Heart left ventricle (tissue), 13 donors: ENCODE results near the gene ACTR1B.

Source experiments
- CTCF ChIP-seq, 12 donors: fragments of 200-600 bp; sonication (generic) in 4 of 12; IDR thresholded peaks; one replicate each; pipeline versions ENCODE4 v1.5.0 to v1.8.0; 2018 to 2022; ENCODE audit warnings: antibody characterized with exemption in 12 of 12, mild to moderate bottlenecking in 5 of 12
- POLR2A ChIP-seq, 2 donors: fragments of 450-650 bp; IDR thresholded peaks; one replicate each; pipeline ENCODE4 v1.6.1; 2017; ENCODE audit warnings: antibody characterized with exemption in 2 of 2, mild to moderate bottlenecking in 2 of 2, moderate library complexity in 2 of 2
- donor health status: ischemic (EF 13 %, LVEDD 7.1; RV severe dilation, severe dysfunction).
- donor health status: DM: no; HTN: yes; CAD: no.
- donor health status: DM: no; HTN: no; CAD: no.
- donor health status: ischemic (EF 25% LVEDD 6.9; RV normal size, moderate dysfunction).
- donor health status: ischemic (EF 25% LVEDD 5.7; RV mildly dilated, moderate dysfunction).
- donor health status: ischemic (EF 35%, LVEDD 5.7; RV mildly dilated, moderate dysfunction).
- donor health status: nonischemic (EF 11% LVEDD 7.7; RV severe dilation, severe dysfunction).
- donor health status: DM: yes; HTN: yes; CAD: no.
- donor health status: PGD.
- donor health status: ischemic (EF 29% LVEDD 5.4; RV normal size, mild dysfunction).
- donor health status: nonischemic (EF 23%, LVEDD 6.1; RV moderate dilation, normal function).

- no peak for TF ChIP-seq CTCF (IDR thresholded peaks at IDR 0.05)
- no peak for TF ChIP-seq POLR2A (IDR thresholded peaks at IDR 0.05)
These were observed 45.9 kb downstream of the ACTR1B start for GRCh38 chr2:97617911-97618310.
